Panc1 (cell line): ENCODE results near the gene ZBED1. TPM values are rescaled to one million over a fixed set of nuclear protein-coding genes. Genes with fewer than 3 reads are reported as not detected.
A peak's percentile ranks its signal among the peaks of the same experiment; 100 is the strongest.

Source experiments
- ATAC-seq: fragments of 200-7000 bp; cut with Tn5 transposase; 2 replicates; pipeline ENCODE4 v1.9.1; 2020; ENCODE audit warnings: mild to moderate bottlenecking, moderate library complexity
- BruUV-seq: library from RNA; stranded (reverse); fragments of 400-500 nt; replicated peaks from 2 replicates; lab custom pipeline; 2021; lab: Mats Ljungman, UMichigan
- CTCF ChIA-PET: fragments of 300-600 bp; sonication (Branson Sonifier 250); formaldehyde crosslinking; loops from one replicate; lab custom pipeline; 2022; ENCODE audit warnings: antibody characterized with exemption; lab: Charles Lee
- POLR2A ChIA-PET: fragments of 300-600 bp; sonication (Branson Sonifier 250); formaldehyde crosslinking; loops from one replicate; lab custom pipeline; 2022; ENCODE audit warnings: antibody characterized with exemption; lab: Charles Lee
- DNase-seq: peaks from one replicate; pipeline ENCODE4 v3.0.0-alpha.2; 2010; ENCODE audit warnings: low read depth, low spot score
- H3K27ac ChIP-seq: 2 replicates; pipeline ENCODE4 v1.5.1; 2011; ENCODE audit warnings: mild to moderate bottlenecking, low read length, inconsistent platforms
- H3K27me3 ChIP-seq: fragments of 200-500 bp; sonication (Bioruptor generic); 2 replicates; pipeline ENCODE4 v1.6.0; 2014; ENCODE audit warnings: low read length, inconsistent platforms; ENCODE audit not compliant: control insufficient read depth, insufficient read depth
- H3K36me3 ChIP-seq: fragments of 200-500 bp; sonication (Bioruptor generic); 2 replicates; pipeline ENCODE4 v1.5.1; 2014; ENCODE audit warnings: inconsistent platforms, mild to moderate bottlenecking, low read length, moderate library complexity; ENCODE audit not compliant: control insufficient read depth, insufficient read depth
- H3K4me1 ChIP-seq: 2 replicates; pipeline ENCODE4 v1.5.1; 2011; ENCODE audit warnings: inconsistent platforms, mild to moderate bottlenecking, low read length, moderate library complexity; ENCODE audit not compliant: control insufficient read depth, insufficient read depth
- H3K4me3 ChIP-seq, 2 experiments: 2 replicates each; pipeline ENCODE4 v1.5.1; 2011 to 2012; ENCODE audit warnings: low read depth in 2 of 2, low read length in 2 of 2, mild to moderate bottlenecking in 2 of 2, inconsistent platforms in 1 of 2, moderate library complexity in 1 of 2
- H3K9me3 ChIP-seq: fragments of 200-500 bp; sonication (Bioruptor generic); 2 replicates; pipeline ENCODE4 v1.5.1; 2014; ENCODE audit warnings: low read depth, mild to moderate bottlenecking, inconsistent platforms, low read length, moderate library complexity; ENCODE audit not compliant: control insufficient read depth, insufficient read depth
- POLR2AphosphoS5 ChIP-seq: IDR thresholded peaks from 2 replicates; pipeline ENCODE4 v1.6.1; 2012; ENCODE audit warnings: mild to moderate bottlenecking, low read depth, low read length, moderate library complexity
- SIN3A ChIP-seq: IDR thresholded peaks from 2 replicates; pipeline ENCODE4 v1.6.1; 2012; ENCODE audit warnings: low read depth, mild to moderate bottlenecking, low read length, moderate library complexity, borderline replicate concordance; ENCODE audit not compliant: insufficient read depth
- TCF7L2 ChIP-seq: IDR thresholded peaks from 2 replicates; pipeline ENCODE4 v1.6.1; 2011; ENCODE audit warnings: mild to moderate bottlenecking, low read depth, low read length, inconsistent platforms
- in situ Hi-C: cut with HindIII; loops from 2 replicates; pipeline ENCODE4 v1.10.0; 2016; ENCODE audit warnings: low sequenced_read_pairs, low pct_unique_long_range_greater_than_20kb
- intact Hi-C: fragments of 100-400 bp; cut with micrococcal nuclease; formaldehyde crosslinking; loops from one replicate; pipeline ENCODE4 v1.10.0; 2022; ENCODE audit not compliant: unreplicated experiment
- total RNA-seq: library from RNA; stranded (reverse); gene quantifications from one replicate; pipeline ENCODE4 v1.2.1, GENCODE V29; 2021; ENCODE audit not compliant: unreplicated experiment
- TF ChIP-seq, protein P1 (sequence below), 2 experiments: IDR thresholded peaks; 2 replicates each; pipeline ENCODE4 v1.6.1; 2011 to 2012; ENCODE audit warnings: low read depth in 2 of 2, control low read depth in 1 of 2, low read length in 1 of 2, mild to moderate bottlenecking in 1 of 2, moderate library complexity in 1 of 2; ENCODE audit not compliant: insufficient read depth in 1 of 2
- TF ChIP-seq, protein P2 (sequence below): fragments of 450-650 bp; IDR thresholded peaks from 2 replicates; pipeline ENCODE4 v1.5.1; 2017; ENCODE audit warnings: mild to moderate bottlenecking

ZBED1 gene
- total RNA-seq, 1 experiment from 2014 or later = 23.9 TPM

DNA sequence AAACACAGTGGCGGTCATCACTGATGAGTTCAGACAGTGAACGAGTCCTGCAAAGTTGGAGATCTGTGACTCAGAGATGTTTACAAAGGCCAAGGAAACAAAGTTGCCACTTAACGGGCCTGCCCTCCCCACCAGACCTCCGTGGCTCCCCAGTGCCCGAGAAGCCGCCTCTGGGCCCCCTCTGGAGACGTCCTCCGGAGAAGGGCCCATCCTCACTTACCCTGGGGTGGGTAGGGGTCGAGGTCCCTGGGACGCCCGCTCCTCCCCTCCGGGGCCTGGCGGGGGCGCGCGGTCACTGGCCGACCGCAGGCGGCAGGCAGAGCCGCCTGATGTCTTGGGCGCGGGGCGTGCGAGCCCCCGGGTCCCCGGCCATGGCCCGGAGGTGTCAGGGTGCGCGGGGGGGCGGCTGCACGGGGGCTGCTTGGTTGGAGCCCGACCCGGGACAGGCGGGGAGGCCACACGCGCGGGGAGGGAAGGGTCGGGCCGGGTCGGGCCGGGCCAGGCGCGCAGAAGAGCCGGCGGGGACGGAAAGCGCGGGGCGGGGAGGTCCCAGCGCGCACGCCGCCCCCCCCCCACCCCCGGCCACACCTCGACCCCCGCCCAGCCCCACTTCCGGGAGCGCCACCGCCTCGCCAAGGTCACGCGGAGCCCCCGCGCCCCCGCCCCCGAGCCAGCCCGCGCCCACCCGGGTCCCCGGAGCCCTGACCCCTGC lies 529 bp downstream of the ZBED1 start:
- Histone ChIP-seq H3K27ac (peak overlapping the region; percentile 74), H3K4me1 (peaks cover 4% of the 10 kb centered on the region; the same call in 1 of the 2 replicates), H3K9me3 (no peaks in the 10 kb centered on the region), H3K4me3 (peak overlapping the region; percentile 56 to 61), H3K36me3 (no peaks in the 10 kb centered on the region), H3K27me3 (no peaks in the 10 kb centered on the region)
- ATAC-seq = peak; percentile 60
- no TSS peak for BruUV-seq
- intact Hi-C loops = no loop called here
- in situ Hi-C loops = no loop called here
- TF ChIP-seq SIN3A (no peak), TCF7L2 (no peak), POLR2AphosphoS5 (no peak)
- TF ChIP-seq, protein P1, sequence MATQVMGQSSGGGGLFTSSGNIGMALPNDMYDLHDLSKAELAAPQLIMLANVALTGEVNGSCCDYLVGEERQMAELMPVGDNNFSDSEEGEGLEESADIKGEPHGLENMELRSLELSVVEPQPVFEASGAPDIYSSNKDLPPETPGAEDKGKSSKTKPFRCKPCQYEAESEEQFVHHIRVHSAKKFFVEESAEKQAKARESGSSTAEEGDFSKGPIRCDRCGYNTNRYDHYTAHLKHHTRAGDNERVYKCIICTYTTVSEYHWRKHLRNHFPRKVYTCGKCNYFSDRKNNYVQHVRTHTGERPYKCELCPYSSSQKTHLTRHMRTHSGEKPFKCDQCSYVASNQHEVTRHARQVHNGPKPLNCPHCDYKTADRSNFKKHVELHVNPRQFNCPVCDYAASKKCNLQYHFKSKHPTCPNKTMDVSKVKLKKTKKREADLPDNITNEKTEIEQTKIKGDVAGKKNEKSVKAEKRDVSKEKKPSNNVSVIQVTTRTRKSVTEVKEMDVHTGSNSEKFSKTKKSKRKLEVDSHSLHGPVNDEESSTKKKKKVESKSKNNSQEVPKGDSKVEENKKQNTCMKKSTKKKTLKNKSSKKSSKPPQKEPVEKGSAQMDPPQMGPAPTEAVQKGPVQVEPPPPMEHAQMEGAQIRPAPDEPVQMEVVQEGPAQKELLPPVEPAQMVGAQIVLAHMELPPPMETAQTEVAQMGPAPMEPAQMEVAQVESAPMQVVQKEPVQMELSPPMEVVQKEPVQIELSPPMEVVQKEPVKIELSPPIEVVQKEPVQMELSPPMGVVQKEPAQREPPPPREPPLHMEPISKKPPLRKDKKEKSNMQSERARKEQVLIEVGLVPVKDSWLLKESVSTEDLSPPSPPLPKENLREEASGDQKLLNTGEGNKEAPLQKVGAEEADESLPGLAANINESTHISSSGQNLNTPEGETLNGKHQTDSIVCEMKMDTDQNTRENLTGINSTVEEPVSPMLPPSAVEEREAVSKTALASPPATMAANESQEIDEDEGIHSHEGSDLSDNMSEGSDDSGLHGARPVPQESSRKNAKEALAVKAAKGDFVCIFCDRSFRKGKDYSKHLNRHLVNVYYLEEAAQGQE (IDR thresholded peaks at IDR 0.05; ENCODE audit: insufficient read depth in 1 of 2, low read depth in 2 of 2, low read length in 1 of 2) = no peak
- TF ChIP-seq, protein P2, sequence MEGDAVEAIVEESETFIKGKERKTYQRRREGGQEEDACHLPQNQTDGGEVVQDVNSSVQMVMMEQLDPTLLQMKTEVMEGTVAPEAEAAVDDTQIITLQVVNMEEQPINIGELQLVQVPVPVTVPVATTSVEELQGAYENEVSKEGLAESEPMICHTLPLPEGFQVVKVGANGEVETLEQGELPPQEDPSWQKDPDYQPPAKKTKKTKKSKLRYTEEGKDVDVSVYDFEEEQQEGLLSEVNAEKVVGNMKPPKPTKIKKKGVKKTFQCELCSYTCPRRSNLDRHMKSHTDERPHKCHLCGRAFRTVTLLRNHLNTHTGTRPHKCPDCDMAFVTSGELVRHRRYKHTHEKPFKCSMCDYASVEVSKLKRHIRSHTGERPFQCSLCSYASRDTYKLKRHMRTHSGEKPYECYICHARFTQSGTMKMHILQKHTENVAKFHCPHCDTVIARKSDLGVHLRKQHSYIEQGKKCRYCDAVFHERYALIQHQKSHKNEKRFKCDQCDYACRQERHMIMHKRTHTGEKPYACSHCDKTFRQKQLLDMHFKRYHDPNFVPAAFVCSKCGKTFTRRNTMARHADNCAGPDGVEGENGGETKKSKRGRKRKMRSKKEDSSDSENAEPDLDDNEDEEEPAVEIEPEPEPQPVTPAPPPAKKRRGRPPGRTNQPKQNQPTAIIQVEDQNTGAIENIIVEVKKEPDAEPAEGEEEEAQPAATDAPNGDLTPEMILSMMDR = no peak; the same call in 1 of the 2 replicates
- DNase-seq = no peak
- ChIA-PET POLR2A (no interaction called here), CTCF (no interaction called here)

DNA sequence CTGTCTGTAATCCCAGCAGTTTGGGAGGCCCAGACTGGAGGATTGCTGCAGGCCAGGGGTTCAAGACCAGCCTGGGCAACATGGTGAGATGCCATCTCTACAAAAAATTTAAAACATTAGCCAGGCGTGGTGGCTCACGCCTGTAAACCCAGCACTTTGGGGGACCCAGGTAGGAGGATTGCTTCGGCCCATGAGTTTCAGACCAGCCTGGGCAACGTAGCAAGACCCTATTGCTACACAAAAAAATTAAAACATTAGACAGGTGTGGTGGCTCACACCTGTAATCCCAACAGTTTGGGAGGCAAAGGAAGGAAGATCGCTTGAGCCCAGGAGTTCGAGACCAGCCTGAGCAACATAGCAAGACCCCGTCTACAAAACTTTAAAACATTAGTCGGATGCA lies 1.3 kb downstream of the ZBED1 start:
- H3K4me1 ChIP-seq = peaks cover 4% of the 10 kb centered on the region; the same call in 1 of the 2 replicates
- TF ChIP-seq POLR2AphosphoS5 = no peak
- TF ChIP-seq TCF7L2 = no peak
- TF ChIP-seq, protein P1 (IDR thresholded peaks at IDR 0.05; ENCODE audit: insufficient read depth in 1 of 2, low read depth in 2 of 2, low read length in 1 of 2) = no peak
- TF ChIP-seq, protein P2 = no peak
- TF ChIP-seq SIN3A = no peak
- DNase-seq (no peak), ATAC-seq (no peak)
- no peaks in the 10 kb centered on the region for H3K36me3 ChIP-seq
- ChIA-PET CTCF (no interaction called here), POLR2A (no interaction called here)
- in situ Hi-C loops = no loop called here
- H3K4me3 ChIP-seq = peak overlapping the region; percentile 56 to 61
- intact Hi-C loops = no loop called here
- no TSS peak for BruUV-seq
- H3K27me3 ChIP-seq = no peaks in the 10 kb centered on the region
- H3K9me3 ChIP-seq = no peaks in the 10 kb centered on the region
- H3K27ac ChIP-seq = peak overlapping the region; percentile 74
